DOHH2 (cell line): Measurements from ENCODE around the gene PAGR1.

Experiments
- H3F3A ChIP-seq: fragments of 200-600 bp; sonication (generic), shearing (Covaris generic); 2 replicates; pipeline ENCODE4 v1.6.0; 2016; ENCODE audit warnings: antibody characterized with exemption, mild to moderate bottlenecking; ENCODE audit not compliant: control insufficient read depth, insufficient read depth
- H3K27ac ChIP-seq: fragments of 200-600 bp; sonication (generic); 2 replicates; pipeline ENCODE4 v1.5.1; 2014; ENCODE audit warnings: low read depth, mild to moderate bottlenecking, low read length, moderate library complexity
- H3K27me3 ChIP-seq: fragments of 200-600 bp; sonication (generic); 2 replicates; pipeline ENCODE4 v1.6.1; 2014; ENCODE audit warnings: mild to moderate bottlenecking, low read length, mixed read lengths; ENCODE audit not compliant: control insufficient read depth
- H3K36me3 ChIP-seq: fragments of 200-600 bp; sonication (generic); 2 replicates; pipeline ENCODE4 v1.6.1; 2014; ENCODE audit warnings: mild to moderate bottlenecking, low read length, moderate library complexity, mixed read lengths; ENCODE audit not compliant: control insufficient read depth
- H3K4me1 ChIP-seq: fragments of 200-600 bp; sonication (generic); 2 replicates; pipeline ENCODE4 v1.6.1; 2014; ENCODE audit warnings: mild to moderate bottlenecking, low read length, mixed read lengths; ENCODE audit not compliant: control insufficient read depth
- H3K4me2 ChIP-seq: fragments of 200-600 bp; sonication (generic); 2 replicates; pipeline ENCODE4 v1.6.0; 2014; ENCODE audit warnings: mild to moderate bottlenecking, low read length, moderate library complexity
- H3K4me3 ChIP-seq: fragments of 200-600 bp; sonication (generic); 2 replicates; pipeline ENCODE4 v1.5.1; 2014; ENCODE audit warnings: mild to moderate bottlenecking, low read length, mixed read lengths
- H3K79me2 ChIP-seq: fragments of 200-600 bp; sonication (generic); 2 replicates; pipeline ENCODE4 v1.6.1; 2014; ENCODE audit warnings: mild to moderate bottlenecking, low read length, mixed read lengths; ENCODE audit not compliant: control insufficient read depth
- H3K9me2 ChIP-seq: fragments of 200-600 bp; sonication (generic); replicated peaks from 2 replicates; pipeline ENCODE4 v1.6.1; 2014; ENCODE audit warnings: mild to moderate bottlenecking, low read length, mixed read lengths; ENCODE audit not compliant: control insufficient read depth
- H3K9me3 ChIP-seq: fragments of 200-600 bp; sonication (generic); 2 replicates; pipeline ENCODE4 v1.6.1; 2014; ENCODE audit warnings: antibody characterized with exemption, low read length, mixed read lengths; ENCODE audit not compliant: control insufficient read depth, insufficient read depth
- H4K20me1 ChIP-seq: fragments of 200-600 bp; sonication (generic); 2 replicates; pipeline ENCODE4 v1.6.0; 2014; ENCODE audit warnings: low read depth, mild to moderate bottlenecking, antibody characterized with exemption, low read length, moderate library complexity; ENCODE audit not compliant: control insufficient read depth, insufficient read depth
- EZH2phosphoT487 ChIP-seq: fragments of 200-600 bp; sonication (generic); IDR thresholded peaks from 2 replicates; pipeline ENCODE4 v1.6.1; 2017; ENCODE audit warnings: borderline replicate concordance, mild to moderate bottlenecking, antibody characterized with exemption, low read length, moderate library complexity, mixed read lengths
- TF ChIP-seq, protein P1 (sequence below): fragments of 200-600 bp; sonication (generic); IDR thresholded peaks from one replicate; pipeline ENCODE4 v1.5.1; 2014; ENCODE audit warnings: antibody characterized with exemption, mild to moderate bottlenecking, low read depth, low read length; ENCODE audit not compliant: poor library complexity, severe bottlenecking

The PAGR1 gene

GRCh38 chr16:29813644-29814562, 2.0 kb upstream of the PAGR1 start:
- Histone ChIP-seq H3K4me2 (peak overlapping the region; percentile 98), H3F3A (peaks cover 13% of the 10 kb centered on the region), H3K4me1 (peaks cover 80% of the 10 kb centered on the region), H3K27me3 (no peaks in the 10 kb centered on the region), H3K4me3 (peak overlapping the region; percentile 93), H3K79me2 (peaks cover 35% of the 10 kb centered on the region), H3K9me2 (no peaks in the 10 kb centered on the region), H3K36me3 (peaks cover 39% of the 10 kb centered on the region), H3K9me3 (no peaks in the 10 kb centered on the region), H3K27ac (peak overlapping the region; percentile 89; the same call in 1 of the 2 replicates), H4K20me1 (peaks cover 20% of the 10 kb centered on the region)
- TF ChIP-seq EZH2phosphoT487, result no peak
- TF ChIP-seq, protein P1, sequence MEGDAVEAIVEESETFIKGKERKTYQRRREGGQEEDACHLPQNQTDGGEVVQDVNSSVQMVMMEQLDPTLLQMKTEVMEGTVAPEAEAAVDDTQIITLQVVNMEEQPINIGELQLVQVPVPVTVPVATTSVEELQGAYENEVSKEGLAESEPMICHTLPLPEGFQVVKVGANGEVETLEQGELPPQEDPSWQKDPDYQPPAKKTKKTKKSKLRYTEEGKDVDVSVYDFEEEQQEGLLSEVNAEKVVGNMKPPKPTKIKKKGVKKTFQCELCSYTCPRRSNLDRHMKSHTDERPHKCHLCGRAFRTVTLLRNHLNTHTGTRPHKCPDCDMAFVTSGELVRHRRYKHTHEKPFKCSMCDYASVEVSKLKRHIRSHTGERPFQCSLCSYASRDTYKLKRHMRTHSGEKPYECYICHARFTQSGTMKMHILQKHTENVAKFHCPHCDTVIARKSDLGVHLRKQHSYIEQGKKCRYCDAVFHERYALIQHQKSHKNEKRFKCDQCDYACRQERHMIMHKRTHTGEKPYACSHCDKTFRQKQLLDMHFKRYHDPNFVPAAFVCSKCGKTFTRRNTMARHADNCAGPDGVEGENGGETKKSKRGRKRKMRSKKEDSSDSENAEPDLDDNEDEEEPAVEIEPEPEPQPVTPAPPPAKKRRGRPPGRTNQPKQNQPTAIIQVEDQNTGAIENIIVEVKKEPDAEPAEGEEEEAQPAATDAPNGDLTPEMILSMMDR, result no peak

GRCh38 chr16:29814592-29814991, 1.4 kb upstream of the PAGR1 start:
- peaks cover 35% of the 10 kb centered on the region for H3K79me2 ChIP-seq
- peaks cover 15% of the 10 kb centered on the region; the same call in 1 of the 2 replicates for H4K20me1 ChIP-seq
- peaks cover 39% of the 10 kb centered on the region for H3K36me3 ChIP-seq
- H3K4me3 ChIP-seq, result peak overlapping the region; percentile 93
- H3F3A ChIP-seq, result peaks cover 13% of the 10 kb centered on the region
- H3K4me2 ChIP-seq, result peak overlapping the region; percentile 98
- TF ChIP-seq, protein P1, result no peak
- TF ChIP-seq EZH2phosphoT487, result no peak
- H3K27me3 ChIP-seq, result no peaks in the 10 kb centered on the region
- peaks cover 80% of the 10 kb centered on the region for H3K4me1 ChIP-seq
- peak overlapping the region; percentile 89 for H3K27ac ChIP-seq
- no peaks in the 10 kb centered on the region for H3K9me3 ChIP-seq
- no peaks in the 10 kb centered on the region for H3K9me2 ChIP-seq

GRCh38 chr16:29815032-29815721, 775 bp upstream of the PAGR1 start:
- Histone ChIP-seq H3F3A (peaks cover 13% of the 10 kb centered on the region), H3K4me2 (peak overlapping the region; percentile 98), H4K20me1 (peaks cover 15% of the 10 kb centered on the region; the same call in 1 of the 2 replicates), H3K4me3 (peak overlapping the region; percentile 93), H3K27ac (peak overlapping the region; percentile 89), H3K27me3 (no peaks in the 10 kb centered on the region), H3K36me3 (peaks cover 39% of the 10 kb centered on the region), H3K9me3 (no peaks in the 10 kb centered on the region), H3K4me1 (peaks cover 80% of the 10 kb centered on the region), H3K9me2 (no peaks in the 10 kb centered on the region), H3K79me2 (peaks cover 38% of the 10 kb centered on the region)
- TF ChIP-seq, protein P1, result no peak
- no peak for TF ChIP-seq EZH2phosphoT487
